ENCODE data around the gene RUBCNL.

GRCh38 chr13:46304546-46304945, 82.5 kb downstream of the RUBCNL start:
- no peak for TF ChIP-seq CTCF (IDR thresholded peaks at IDR 0.05)
- TF ChIP-seq EZH2 (IDR thresholded peaks at IDR 0.05) = no peak
- TF ChIP-seq EZH2phosphoT487 (IDR thresholded peaks at IDR 0.05) = no peak
